ENCODE results near the gene MAPT.

Gene MAPT

DNA sequence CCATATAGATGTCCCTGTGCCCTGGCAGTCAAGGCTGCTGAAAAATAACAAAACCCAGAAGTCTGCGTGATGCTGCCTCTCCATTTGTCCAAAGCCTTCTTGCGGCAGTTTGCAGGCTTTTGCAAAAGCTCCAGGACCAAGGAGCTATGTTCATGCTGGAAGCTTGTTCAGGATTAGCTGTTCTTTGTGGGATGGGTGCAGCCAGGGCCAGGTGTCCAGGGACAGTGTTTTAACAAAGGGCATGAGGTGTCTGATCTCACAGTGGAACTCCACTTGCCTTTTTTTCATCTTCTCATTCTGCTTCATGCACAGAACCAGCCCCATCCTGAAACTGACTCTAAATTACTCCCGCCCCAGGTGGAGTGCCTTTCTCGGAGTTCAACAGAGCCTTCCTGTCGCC lies 73.0 kb downstream of the MAPT start:
- in situ Hi-C loops (cut with HindIII; ENCODE audit: low sequenced_read_pairs), result no loop called here

DNA sequence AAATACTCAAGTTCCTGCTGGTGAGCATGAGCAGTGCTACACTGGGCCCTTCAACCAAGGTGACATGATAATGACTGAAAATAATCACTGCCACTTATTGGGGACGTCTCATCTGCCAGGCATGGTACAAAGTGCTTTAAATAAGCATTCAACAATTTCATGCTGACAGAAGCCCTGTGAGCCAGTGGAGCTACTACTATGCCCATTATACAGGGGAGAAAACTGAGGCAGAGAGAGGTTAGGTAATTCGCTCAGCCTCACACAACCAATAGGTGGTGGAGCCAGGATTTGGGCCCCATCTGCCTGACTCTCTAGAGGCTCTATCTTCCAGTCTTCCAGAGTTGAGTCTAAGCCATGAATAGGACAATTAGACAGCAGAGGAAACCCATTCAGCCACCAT lies 74.4 kb downstream of the MAPT start:
- in situ Hi-C loops (cut with HindIII; ENCODE audit: low sequenced_read_pairs), result no loop called here

DNA sequence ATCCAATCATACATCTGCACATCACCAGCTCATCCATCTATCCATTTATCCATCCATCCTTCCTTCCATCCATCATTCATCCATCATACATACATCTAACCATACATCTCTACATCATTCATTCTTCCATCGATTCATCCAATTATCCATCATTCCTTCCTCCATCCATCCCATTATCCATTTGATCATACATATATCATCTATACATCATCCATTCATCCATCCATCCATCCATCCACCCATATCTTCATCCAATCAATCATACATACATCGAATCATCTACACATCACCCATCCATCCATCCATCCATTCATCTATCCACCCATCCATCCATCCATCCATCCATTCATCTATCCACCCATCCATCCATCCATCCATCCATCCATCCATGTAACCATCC lies 75.4 kb downstream of the MAPT start:
- in situ Hi-C loops (cut with HindIII; ENCODE audit: low sequenced_read_pairs), result no loop called here

DNA sequence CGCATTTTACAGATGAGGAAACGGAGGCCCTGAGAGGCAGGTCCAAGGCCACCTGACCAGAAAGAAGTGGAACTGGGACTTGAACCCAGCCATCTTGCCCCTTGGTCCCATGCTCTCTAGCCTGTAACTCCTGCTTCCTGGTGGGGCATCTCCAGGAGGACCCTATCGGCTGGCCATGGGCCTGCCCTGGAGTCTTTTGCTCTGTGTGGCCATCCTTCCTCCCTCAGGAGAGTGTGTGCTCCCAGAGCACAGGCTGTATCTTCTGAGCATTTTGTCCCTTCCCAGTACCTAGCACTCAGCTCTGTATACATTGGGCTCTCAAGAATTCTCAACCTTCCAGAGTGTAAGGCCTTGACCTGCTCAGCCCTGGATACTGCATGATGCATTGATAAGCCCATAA lies 76.3 kb downstream of the MAPT start:
- in situ Hi-C loops (cut with HindIII; ENCODE audit: low sequenced_read_pairs), result no loop called here

DNA sequence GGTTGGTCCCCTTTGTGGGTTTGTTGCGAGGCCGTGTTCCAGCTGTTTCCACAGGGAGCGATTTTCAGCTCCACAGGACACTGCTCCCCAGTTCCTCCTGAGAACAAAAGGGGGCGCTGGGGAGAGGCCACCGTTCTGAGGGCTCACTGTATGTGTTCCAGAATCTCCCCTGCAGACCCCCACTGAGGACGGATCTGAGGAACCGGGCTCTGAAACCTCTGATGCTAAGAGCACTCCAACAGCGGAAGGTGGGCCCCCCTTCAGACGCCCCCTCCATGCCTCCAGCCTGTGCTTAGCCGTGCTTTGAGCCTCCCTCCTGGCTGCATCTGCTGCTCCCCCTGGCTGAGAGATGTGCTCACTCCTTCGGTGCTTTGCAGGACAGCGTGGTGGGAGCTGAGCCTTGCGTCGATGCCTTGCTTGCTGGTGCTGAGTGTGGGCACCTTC lies 77.4 kb downstream of the MAPT start:
- in situ Hi-C loops (cut with HindIII; ENCODE audit: low sequenced_read_pairs), result no loop called here

DNA sequence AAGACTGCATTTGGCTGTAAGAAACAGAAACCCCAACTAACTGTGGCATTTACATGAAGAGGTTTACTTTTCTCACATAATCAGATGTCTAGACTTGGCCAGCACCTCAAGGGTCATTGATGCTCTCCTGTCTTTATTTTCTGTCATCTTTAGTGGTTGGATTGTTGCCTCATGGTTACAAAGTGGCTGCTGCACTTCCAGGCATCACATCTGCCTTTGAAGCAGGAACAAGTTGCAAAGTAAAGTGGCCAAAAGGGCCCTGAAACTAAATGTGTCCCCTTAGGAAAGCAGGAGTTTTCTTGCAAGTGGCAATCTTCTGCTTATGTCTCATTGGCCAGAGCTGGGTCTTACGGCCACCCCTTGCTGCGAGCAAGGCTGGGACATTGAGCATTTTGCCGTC lies 78.2 kb downstream of the MAPT start:
- in situ Hi-C loops (cut with HindIII; ENCODE audit: low sequenced_read_pairs), result no loop called here

DNA sequence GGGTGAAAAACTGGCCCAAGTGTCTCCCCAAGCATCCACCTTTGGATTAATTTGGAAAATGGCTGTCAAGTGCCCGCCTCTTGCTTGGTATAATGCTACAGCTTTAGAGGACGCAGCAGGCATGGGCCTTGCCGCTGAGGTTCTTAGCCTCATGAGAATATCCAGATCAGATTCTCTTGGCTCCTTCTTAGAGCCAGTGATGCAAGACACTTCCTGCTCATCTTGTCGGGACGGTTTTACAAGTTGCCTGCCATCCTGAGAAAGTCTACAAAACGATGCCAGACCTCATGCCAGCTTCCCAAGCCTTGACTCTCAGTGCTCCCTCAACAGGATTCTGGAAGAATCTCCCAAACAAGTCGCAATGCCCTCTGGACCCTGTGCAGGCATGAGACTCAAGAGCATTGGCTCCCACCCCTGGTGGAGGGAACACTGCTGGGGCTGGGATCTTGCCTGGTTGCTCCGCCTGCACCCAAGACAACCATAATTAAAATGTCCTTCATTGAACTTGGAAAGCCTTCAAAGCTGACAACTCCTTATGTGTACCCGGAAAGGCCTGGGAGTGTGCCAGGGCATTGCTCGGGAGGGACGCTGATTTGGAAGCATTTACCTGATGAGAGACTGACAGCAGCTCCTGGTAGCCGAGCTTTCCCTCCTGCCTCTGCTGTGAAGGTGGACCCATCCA lies 78.9 kb downstream of the MAPT start:
- in situ Hi-C loops (cut with HindIII; ENCODE audit: low sequenced_read_pairs), result no loop called here

DNA sequence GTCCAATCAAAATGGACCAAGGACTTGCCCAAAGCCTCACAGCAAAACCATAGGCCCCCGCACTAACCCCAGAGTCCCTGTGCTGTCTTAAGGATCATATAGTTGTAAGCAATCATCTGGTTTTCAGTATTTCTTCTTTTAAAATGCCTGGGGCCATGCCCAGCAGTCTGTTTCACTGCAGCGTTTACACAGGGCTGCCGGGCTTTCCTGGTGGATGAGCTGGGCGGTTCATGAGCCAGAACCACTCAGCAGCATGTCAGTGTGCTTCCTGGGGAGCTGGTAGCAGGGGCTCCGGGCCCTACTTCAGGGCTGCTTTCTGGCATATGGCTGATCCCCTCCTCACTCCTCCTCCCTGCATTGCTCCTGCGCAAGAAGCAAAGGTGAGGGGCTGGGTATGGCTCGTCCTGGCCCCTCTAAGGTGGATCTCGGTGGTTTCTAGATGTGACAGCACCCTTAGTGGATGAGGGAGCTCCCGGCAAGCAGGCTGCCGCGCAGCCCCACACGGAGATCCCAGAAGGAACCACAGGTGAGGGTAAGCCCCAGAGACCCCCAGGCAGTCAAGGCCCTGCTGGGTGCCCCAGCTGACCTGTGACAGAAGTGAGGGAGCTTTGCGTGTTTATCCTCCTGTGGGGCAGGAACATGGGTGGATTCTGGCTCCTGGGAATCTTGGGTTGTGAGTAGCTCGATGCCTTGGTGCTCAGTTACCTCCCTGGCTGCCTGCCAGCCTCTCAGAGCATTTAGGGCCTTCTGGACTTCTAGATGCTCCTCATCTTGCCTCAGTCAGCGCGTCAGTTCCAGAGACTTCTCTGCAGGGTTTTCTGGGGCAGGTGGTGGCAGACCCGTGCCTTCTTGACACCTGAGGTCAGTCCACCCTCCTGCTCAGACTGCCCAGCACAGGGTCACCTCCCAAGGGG lies 79.8 kb downstream of the MAPT start:
- in situ Hi-C loops (cut with HindIII; ENCODE audit: low sequenced_read_pairs), result no loop called here

DNA sequence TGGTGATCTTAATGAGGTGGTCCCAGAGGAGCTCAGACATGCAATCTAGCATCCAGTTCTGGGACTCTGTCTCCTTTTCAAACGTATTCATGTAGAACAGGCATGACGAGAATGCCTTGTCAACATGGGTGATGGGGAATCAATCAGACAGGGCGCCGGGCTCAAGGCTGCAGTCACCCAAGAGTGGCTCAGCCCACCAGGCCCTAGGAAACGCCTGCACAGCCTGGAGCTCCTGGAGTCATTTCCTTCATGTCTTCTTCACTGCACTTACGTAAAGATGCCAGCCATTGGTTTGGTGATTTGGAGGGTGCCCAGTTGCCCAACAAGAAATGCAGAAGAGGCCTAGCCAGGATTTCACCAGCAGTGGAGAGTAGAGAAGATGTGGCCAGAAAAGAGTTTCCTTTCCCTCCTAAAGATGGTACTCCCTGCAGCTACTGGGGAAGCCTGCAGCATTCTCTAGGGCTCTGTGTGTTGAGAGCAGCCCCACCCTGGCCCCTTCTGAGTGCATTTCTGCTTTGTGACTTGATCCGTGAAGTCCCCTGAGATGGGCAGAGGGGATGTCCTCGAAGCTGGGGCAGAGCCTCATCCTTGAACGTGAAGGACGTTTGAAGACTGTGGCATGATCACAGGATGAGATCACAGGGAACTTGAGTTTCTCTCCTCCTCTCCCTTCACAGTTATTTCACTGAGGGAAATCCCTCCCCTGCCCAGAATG lies 80.7 kb downstream of the MAPT start:
- in situ Hi-C loops (cut with HindIII; ENCODE audit: low sequenced_read_pairs), result no loop called here

DNA sequence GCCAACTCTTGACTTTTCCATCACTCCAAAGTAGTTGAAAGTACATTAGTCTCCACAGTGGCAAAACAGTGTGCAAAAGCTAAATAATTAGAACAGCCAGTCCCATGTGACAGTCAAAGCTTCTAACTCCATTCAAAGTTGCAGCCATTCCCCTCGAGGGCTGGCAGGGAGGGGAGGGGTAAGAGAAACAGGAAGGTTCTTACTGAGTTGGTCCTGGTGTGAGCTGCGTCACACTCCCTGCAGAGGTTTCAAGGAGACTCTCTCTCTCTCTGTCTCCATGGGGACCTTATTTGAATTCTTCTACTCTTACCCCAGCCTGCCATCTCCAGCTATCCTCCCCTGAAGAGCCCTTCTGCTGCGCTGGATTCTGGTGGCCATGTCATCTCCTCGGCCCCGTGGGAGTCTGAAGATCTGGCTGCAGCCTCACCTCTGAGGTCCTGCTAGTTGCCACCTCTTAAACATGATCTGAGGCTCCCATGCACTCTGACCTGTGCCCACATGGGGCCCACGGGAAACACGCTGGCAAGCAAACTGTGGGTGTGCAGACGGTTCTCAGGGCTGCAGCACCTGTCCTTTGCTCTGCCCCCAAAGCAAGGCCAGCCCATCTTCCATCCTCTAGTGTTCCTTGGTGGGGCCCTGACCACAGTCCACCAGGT lies 81.4 kb downstream of the MAPT start:
- in situ Hi-C loops (cut with HindIII; ENCODE audit: low sequenced_read_pairs), result no loop called here

DNA sequence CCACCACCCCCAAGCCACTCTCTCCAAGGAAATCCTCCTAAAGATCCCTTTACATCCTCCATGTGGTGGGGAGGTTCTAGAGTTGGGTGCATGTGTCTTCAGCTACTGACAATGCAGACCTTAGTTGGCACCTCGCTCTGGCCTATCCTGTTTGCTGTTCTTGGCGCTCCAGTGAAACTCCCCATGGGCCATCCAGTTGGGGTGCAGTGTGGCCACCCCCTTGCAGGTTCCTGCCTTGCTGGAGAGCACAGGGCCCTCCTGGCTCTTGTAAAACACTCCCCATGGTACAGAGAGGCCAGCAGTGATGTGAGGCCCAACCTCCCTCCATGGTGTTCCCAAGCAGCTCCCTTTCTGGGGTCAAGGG lies 82.0 kb downstream of the MAPT start:
- in situ Hi-C loops (cut with HindIII; ENCODE audit: low sequenced_read_pairs), result no loop called here

DNA sequence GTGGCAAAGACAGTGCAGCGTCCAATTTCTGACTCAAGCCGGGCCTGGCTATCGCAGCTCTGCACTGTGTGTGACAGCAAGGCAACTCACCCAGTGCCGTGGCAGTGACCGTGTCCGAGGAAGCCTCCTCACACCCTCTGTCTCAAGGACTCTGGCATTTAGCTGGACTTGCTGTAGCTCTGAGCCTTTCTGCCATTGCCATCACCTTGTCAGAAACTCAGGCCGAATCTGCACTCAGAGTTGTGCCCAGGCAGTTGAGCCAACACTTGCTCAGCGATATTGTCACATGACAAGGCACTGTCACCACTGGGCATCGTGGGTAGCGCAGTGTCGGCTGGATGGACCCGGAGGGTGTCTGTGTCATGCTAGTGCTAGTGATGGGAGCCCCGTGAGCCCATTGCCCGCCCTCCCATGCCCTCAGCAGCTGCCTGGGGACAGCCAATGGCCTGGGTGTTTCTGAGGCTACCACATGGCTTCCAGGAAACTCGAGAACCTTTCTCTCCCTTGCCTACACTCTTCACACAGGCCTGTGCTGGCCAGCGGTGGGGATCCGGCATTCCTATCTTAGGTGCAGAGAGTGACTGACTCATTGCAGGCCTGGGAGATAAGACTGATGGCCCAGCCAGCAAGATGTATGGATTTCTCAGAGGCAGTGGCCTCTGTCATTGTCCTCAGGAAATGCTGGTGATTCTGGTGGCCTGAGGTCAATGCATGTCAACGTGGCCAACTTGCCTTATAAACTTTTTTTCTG lies 82.6 kb downstream of the MAPT start:
- in situ Hi-C loops (cut with HindIII; ENCODE audit: low sequenced_read_pairs), result no loop called here

DNA sequence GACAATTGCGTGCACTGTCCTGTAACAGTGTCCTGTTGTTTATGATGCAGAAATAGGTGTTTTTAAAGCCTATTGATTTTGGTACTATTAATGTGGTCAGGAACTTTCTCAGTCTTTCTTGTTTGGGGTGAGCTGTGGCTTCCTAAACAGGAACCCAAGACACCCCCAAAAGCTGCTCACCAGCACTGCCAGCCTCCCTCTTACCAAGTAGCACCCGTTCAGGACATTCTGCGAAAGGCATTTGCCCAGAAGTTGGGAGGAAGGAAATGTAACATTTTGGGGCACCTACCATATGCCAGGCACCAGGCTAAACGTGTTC lies 83.1 kb downstream of the MAPT start:
- in situ Hi-C loops (cut with HindIII; ENCODE audit: low sequenced_read_pairs), result no loop called here

DNA sequence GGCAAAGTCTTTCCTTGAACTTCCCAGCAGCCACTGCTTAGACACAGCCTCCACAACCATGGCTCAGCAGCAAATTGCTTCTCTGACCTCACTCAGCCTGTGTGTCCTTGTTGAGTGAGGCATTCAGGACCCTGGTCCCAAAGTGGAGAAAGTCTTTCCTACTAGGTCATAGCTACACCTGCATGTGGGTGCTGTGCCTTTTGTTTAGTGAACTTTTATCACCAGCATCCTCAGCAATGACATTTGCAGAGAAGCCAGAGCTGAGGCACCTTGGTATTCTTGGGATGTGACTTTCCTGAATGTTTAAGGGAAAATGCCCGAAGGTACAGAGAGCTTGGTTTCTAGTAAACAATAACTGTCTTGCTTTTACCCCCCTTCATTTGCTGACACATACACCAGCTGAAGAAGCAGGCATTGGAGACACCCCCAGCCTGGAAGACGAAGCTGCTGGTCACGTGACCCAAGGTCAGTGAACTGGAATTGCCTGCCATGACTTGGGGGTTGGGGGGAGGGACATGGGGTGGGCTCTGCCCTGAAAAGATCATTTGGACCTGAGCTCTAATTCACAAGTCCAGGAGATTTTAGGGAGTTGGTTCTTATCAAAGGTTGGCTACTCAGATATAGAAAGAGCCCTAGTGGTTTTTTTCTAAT lies 83.7 kb downstream of the MAPT start:
- in situ Hi-C loops (cut with HindIII; ENCODE audit: low sequenced_read_pairs), result no loop called here

DNA sequence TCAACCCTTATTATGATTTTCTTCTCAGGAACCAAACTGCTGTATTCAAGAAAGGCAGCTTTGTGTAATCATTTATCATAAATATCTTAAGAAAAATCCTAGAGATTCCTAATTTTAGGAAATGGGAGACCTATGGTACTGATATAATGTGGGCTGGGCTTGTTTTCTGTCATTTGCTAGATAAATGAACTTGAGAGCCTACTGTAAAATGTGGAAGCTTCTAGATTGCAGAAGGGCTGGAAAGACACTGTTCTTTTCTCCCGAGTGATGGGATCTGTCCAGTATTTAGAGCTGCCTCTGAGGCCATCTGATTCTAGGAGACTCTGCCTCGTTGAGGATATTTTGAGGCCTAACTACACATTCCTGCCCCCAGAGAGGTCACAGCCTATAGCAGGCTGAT lies 84.8 kb downstream of the MAPT start:
- in situ Hi-C loops (cut with HindIII; ENCODE audit: low sequenced_read_pairs), result no loop called here

DNA sequence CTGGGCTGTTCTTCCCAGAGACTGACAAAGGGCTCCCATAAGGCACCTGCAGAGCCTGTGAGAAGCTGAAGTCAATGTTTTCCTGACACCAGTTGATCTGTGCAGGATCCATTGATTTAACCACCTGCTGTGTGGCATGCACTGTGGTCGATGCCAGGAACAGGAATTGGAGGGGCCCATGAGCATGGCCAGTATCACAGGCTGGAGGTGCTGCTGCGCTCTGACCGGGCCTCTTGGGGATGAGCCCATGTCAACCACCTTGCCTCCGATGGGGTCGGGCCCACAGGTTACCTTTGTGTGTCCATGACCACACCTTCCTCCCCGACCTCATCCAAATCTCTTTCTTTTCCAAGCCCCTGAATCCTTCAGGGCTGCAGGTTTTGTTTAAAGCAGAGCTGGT lies 86.5 kb downstream of the MAPT start:
- in situ Hi-C loops (cut with HindIII; ENCODE audit: low sequenced_read_pairs), result no loop called here

DNA sequence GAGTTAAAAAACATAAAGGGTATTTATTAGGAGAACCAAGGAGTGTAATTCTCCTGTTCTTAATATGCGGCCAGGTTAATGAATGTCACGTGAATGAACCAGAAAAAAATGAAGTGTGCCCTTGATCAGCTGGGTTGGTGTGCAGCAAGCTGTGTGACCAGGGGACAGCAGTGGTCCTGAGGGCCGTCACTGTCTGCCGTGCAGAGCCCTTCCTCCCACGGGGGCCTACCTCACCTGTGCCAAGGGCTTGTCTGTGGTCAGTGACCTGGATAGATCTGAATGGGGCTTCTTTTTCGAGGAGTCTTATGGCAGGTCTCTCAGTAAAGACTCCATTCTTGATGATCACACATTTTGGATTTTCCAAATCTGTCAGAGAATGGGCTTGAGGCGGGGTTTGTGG lies 87.0 kb downstream of the MAPT start:
- in situ Hi-C loops (cut with HindIII; ENCODE audit: low sequenced_read_pairs), result no loop called here

DNA sequence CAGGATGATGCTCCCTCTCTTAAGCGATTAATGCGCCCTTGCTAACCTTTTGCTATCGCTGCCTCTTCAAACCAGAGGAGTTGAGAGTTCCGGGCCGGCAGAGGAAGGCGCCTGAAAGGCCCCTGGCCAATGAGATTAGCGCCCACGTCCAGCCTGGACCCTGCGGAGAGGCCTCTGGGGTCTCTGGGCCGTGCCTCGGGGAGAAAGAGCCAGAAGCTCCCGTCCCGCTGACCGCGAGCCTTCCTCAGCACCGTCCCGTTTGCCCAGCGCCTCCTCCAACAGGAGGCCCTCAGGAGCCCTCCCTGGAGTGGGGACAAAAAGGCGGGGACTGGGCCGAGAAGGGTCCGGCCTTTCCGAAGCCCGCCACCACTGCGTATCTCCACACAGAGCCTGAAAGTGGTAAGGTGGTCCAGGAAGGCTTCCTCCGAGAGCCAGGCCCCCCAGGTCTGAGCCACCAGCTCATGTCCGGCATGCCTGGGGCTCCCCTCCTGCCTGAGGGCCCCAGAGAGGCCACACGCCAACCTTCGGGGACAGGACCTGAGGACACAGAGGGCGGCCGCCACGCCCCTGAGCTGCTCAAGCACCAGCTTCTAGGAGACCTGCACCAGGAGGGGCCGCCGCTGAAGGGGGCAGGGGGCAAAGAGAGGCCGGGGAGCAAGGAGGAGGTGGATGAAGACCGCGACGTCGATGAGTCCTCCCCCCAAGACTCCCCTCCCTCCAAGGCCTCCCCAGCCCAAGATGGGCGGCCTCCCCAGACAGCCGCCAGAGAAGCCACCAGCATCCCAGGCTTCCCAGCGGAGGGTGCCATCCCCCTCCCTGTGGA lies 88.6 kb downstream of the MAPT start:
- in situ Hi-C loops (cut with HindIII; ENCODE audit: low sequenced_read_pairs), result no loop called here

DNA sequence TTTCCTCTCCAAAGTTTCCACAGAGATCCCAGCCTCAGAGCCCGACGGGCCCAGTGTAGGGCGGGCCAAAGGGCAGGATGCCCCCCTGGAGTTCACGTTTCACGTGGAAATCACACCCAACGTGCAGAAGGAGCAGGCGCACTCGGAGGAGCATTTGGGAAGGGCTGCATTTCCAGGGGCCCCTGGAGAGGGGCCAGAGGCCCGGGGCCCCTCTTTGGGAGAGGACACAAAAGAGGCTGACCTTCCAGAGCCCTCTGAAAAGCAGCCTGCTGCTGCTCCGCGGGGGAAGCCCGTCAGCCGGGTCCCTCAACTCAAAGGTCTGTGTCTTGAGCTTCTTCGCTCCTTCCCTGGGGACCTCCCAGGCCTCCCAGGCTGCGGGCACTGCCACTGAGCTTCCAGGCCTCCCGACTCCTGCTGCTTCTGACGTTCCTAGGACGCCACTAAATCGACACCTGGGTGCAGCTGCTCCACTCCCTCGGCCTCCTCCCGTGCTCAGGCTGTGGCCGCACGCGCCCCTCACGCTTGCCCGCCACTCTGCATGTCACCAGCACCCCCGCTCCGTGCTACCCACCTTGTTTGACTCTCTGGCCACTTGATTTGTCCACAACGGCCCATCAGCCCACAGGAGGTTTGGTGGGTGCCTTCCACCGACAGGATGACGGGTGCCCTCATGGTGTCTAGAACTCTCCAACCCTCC lies 89.4 kb downstream of the MAPT start:
- in situ Hi-C loops (cut with HindIII; ENCODE audit: low sequenced_read_pairs), result no loop called here
